ENCODE data around the gene RAD51B. TPM values are rescaled to one million over a fixed set of nuclear protein-coding genes. Genes with fewer than 3 reads are reported as not detected.
A peak's percentile ranks its signal among the peaks of the same experiment; 100 is the strongest.

RAD51B gene
- total RNA-seq, 1 experiment from 2014 or later, result 16.7 TPM

DNA sequence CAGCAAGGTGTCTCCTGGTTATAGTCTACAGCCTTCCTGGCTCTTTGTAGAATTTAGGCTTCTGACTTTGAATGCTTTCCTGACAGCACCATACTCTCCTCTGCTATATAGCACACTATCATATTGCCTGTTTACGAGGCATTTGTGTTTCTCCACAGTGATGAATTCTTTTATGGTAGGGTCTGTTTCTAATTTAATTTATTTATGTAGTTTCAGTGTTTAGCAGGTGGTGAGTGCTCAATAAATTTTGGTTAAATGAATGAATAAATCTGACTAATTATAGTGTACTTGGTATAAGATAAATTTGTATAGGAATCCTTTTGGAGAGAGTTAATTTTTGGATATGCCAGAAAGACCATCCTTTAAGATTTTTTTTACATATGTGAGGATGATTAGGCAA lies 115.3 kb downstream of the RAD51B start:
- Histone ChIP-seq H2AK5ac (ENCODE audit: insufficient read length, low read length) (no peak overlapping the region), H2AFZ (ENCODE audit: low read length) (no peak overlapping the region), H3K27ac (ENCODE audit: insufficient read length, low read depth, low read length) (peak overlapping the region; percentile 91), H3K79me2 (ENCODE audit: insufficient read depth, low read length) (no peaks in the 10 kb centered on the region), H3K4me2 (ENCODE audit: insufficient read depth, insufficient read length, low read length) (peak overlapping the region; percentile 32), H3K9ac (ENCODE audit: extremely low read depth, insufficient read length, low read length) (no peak overlapping the region), H3K23me2 (ENCODE audit: insufficient read length, low read depth, low read length, poor library complexity, severe bottlenecking) (no peaks in the 10 kb centered on the region), H3T11ph (ENCODE audit: low read length) (peak overlapping the region; percentile 80), H3K23ac (ENCODE audit: insufficient read length, low read depth, low read length) (no peak overlapping the region), H4K20me1 (ENCODE audit: control insufficient read depth, insufficient read depth, insufficient read length) (no peaks in the 10 kb centered on the region), H2BK15ac (ENCODE audit: low read depth, low read length) (no peak overlapping the region), H3K4me1 (ENCODE audit: insufficient read depth, low read length) (peaks cover 21% of the 10 kb centered on the region; the same call in 1 of the 2 replicates), H3K18ac (ENCODE audit: insufficient read length, low read depth, low read length) (no peak overlapping the region), H4K5ac (ENCODE audit: insufficient read length, low read depth, low read length) (no peak overlapping the region), H2BK12ac (ENCODE audit: insufficient read length, low read depth, low read length) (no peak overlapping the region), H3K79me1 (ENCODE audit: insufficient read depth, low read depth, low read length, poor library complexity, severe bottlenecking) (no peaks in the 10 kb centered on the region), H2BK120ac (ENCODE audit: low read depth, low read length, poor library complexity, severe bottlenecking) (no peak overlapping the region), H3K14ac (ENCODE audit: insufficient read depth, low read length) (no peak overlapping the region), H3K27me3 (ENCODE audit: insufficient read depth, low read length) (no peaks in the 10 kb centered on the region), H4K8ac (replicated peaks; ENCODE audit: insufficient read length, low read depth, low read length) (no peak overlapping the region), H3K9me3 (ENCODE audit: control insufficient read depth, low read depth, low read length) (no peaks in the 10 kb centered on the region), H2BK20ac (ENCODE audit: low read depth, low read length, poor library complexity, severe bottlenecking) (no peak overlapping the region), H3K4ac (ENCODE audit: low read depth, low read length) (no peak overlapping the region), H3K56ac (ENCODE audit: insufficient read length, low read depth, low read length) (no peak overlapping the region), H4K91ac (ENCODE audit: insufficient read length, low read depth, low read length) (no peak overlapping the region), H2BK5ac (ENCODE audit: insufficient read length, low read length) (no peak overlapping the region)
- WGBS (ENCODE audit: extremely low coverage, insufficient read length, low lambda C conversion rate), result no CpG with 5 or more reads among the region's 1 CpG
- H3K27ac Mint-ChIP-seq, result peak overlapping the region in 1 of 3 experiments; percentile 94; a peak in 4 of 7 replicates
- H3K36me3 Mint-ChIP-seq (ENCODE audit: insufficient read depth in 1 of 3, low read depth in 3 of 3), result peaks cover 6 to 14% (median 14%) of the 10 kb centered on the region in 3 experiments; a peak in 6 of 7 replicates
- H3K4me3 Mint-ChIP-seq, result 0 out of 5 replicates have a peak overlapping the region, but pooled peaks of 1 of the 2 experiments have one; percentile 15
- peaks cover 47 to 49% of the 10 kb centered on the region in 2 experiments for H3K4me1 Mint-ChIP-seq
- TF ChIP-seq, protein P1, sequence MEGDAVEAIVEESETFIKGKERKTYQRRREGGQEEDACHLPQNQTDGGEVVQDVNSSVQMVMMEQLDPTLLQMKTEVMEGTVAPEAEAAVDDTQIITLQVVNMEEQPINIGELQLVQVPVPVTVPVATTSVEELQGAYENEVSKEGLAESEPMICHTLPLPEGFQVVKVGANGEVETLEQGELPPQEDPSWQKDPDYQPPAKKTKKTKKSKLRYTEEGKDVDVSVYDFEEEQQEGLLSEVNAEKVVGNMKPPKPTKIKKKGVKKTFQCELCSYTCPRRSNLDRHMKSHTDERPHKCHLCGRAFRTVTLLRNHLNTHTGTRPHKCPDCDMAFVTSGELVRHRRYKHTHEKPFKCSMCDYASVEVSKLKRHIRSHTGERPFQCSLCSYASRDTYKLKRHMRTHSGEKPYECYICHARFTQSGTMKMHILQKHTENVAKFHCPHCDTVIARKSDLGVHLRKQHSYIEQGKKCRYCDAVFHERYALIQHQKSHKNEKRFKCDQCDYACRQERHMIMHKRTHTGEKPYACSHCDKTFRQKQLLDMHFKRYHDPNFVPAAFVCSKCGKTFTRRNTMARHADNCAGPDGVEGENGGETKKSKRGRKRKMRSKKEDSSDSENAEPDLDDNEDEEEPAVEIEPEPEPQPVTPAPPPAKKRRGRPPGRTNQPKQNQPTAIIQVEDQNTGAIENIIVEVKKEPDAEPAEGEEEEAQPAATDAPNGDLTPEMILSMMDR (conservative IDR thresholded peaks at IDR 0.05), result no peak
- peaks cover 1% of the 10 kb centered on the region; the same call in 1 of the 2 replicates for H3K27me3 Mint-ChIP-seq (ENCODE audit: low read depth)
- H3K9me3 Mint-ChIP-seq, result peaks cover 12% of the 10 kb centered on the region in 2 experiments
- DNase-seq, result no peak
